OCI-LY3 (cell line): Measurements from ENCODE around the gene PRSS27.

ENCODE experiments used
- CTCF ChIP-seq: fragments of 200-600, 300-600 bp; sonication (generic); IDR thresholded peaks from 2 replicates; pipeline ENCODE4 v1.5.1; 2014; ENCODE audit warnings: antibody characterized with exemption, low read length, low read depth
- EZH2phosphoT487 ChIP-seq: fragments of 200-600 bp; shearing (Covaris generic); IDR thresholded peaks from 2 replicates; pipeline ENCODE4 v1.6.1; 2018; ENCODE audit warnings: antibody characterized with exemption, mixed run types, low read depth

GRCh38 chr16:2713523-2713922 lies 6.5 kb downstream of the PRSS27 start:
- TF ChIP-seq EZH2phosphoT487 (no peak), CTCF (no peak)
